Measurements from ENCODE around the gene PLRG1. TPM values are rescaled to one million over a fixed set of nuclear protein-coding genes. Genes with fewer than 3 reads are reported as not detected.

Gene PLRG1
- total and polyA plus RNA-seq, 4 donors, result 27.2 to 51.5 (median 29.9) TPM

DNA sequence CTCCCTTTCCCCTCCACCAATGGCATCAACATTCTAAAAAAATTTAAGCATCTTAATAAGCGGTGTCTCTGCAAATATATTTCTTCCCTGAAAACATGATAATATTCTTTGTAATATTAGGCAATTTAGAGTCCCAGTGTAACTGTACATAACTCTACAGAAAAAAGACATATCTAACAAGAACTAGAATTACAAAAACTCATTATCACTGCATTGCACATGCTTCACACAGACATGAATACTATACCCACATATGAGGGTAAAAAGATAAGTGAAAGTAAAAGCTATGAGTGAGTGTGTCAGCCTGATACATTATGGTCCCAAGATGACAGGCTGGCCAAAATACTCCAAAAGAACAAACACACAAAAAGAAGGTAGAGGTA lies 10.2 kb upstream of the PLRG1 start:
- Histone ChIP-seq H3K4me3 (ENCODE audit: low read depth in 1 of 3, low read length in 3 of 3) (peak overlapping the region in 1 of 3 donors; percentile 52), H3K27me3 (ENCODE audit: control insufficient read depth in 4 of 4, insufficient read depth in 4 of 4, low read length in 3 of 4) (no peaks in the 10 kb centered on the region), H3K9ac (ENCODE audit: low read depth in 1 of 2, low read length in 2 of 2) (peak overlapping the region in 1 of 2 donors; percentile 16), H3K36me3 (ENCODE audit: control insufficient read depth in 4 of 4, insufficient read depth in 3 of 4, low read depth in 1 of 4, low read length in 3 of 4) (peaks cover 0 to 9% (median 5%) of the 10 kb centered on the region in 4 donors), H3K27ac (ENCODE audit: low read depth in 1 of 2, low read length in 2 of 2) (peak overlapping the region; percentile 76 to 87), H3K9me3 (ENCODE audit: control insufficient read depth in 4 of 4, low read length in 3 of 4) (no peaks in the 10 kb centered on the region), H3K4me1 (ENCODE audit: control insufficient read depth in 4 of 4, insufficient read depth in 4 of 4, low read length in 3 of 4) (peaks cover 2 to 29% (median 11%) of the 10 kb centered on the region in 4 donors)
- DNase-seq (ENCODE audit: low spot score), result no peak
- no peak for TF ChIP-seq EGR1 (IDR thresholded peaks at IDR 0.05; ENCODE audit: low read depth in 2 of 2)
- TF ChIP-seq SP1 (IDR thresholded peaks at IDR 0.05), result peak; percentile 64
- TF ChIP-seq, protein P1, sequence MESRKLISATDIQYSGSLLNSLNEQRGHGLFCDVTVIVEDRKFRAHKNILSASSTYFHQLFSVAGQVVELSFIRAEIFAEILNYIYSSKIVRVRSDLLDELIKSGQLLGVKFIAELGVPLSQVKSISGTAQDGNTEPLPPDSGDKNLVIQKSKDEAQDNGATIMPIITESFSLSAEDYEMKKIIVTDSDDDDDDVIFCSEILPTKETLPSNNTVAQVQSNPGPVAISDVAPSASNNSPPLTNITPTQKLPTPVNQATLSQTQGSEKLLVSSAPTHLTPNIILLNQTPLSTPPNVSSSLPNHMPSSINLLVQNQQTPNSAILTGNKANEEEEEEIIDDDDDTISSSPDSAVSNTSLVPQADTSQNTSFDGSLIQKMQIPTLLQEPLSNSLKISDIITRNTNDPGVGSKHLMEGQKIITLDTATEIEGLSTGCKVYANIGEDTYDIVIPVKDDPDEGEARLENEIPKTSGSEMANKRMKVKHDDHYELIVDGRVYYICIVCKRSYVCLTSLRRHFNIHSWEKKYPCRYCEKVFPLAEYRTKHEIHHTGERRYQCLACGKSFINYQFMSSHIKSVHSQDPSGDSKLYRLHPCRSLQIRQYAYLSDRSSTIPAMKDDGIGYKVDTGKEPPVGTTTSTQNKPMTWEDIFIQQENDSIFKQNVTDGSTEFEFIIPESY (IDR thresholded peaks at IDR 0.05), result peak; percentile 27
- TF ChIP-seq JUND (IDR thresholded peaks at IDR 0.05), result peak in 1 of 2 donors; percentile 6
- 38% methylated on average over 1 of the region's 1 CpG for WGBS

DNA sequence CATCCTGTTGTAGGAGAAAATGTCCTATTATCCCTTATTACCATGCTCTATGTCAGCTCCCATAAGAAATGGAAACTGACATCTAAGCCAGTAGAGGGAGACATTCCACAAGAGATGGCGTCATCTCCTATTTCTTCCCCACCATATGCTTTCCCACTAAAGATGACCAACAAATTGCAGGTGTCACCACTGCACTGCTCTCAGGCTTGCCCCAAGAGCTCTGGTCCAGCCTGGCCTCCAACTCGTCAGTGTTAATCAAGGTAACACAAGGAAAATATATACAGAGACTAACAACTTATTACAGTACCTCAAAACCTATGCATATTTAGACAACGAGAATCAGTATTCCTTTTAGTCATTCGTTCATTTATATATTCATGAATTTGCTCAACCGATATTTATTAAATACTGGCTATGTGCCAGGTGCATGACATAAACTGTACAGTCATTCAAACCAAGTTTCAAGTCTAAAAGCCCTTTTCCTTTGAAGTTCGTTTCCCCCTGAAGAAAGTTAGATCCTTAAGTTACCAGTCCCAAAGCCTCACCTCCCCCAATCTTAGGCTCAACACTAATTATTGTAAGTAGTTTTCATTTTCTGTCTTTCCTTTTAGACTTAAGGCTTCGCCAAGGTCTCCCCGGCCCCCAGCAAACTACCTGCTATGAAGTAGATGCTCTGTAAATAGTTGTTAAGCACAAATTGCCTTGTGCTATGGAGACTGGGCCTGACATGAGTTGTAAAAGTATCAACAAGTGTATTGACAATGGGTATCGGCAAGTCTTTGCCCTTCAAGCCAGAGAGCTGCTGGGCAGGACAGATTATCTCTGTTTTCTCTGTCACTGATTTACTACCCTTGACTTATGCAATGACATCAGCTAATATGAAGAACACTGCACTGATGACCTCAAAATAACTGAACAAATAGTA lies 9.6 kb upstream of the PLRG1 start:
- Histone ChIP-seq H3K27ac (ENCODE audit: low read depth in 1 of 2, low read length in 2 of 2) (peak overlapping the region; percentile 76 to 87), H3K9ac (ENCODE audit: low read depth in 1 of 2, low read length in 2 of 2) (peak overlapping the region; percentile 42 to 83), H3K4me1 (ENCODE audit: control insufficient read depth in 4 of 4, insufficient read depth in 4 of 4, low read length in 3 of 4) (peaks cover 2 to 27% (median 11%) of the 10 kb centered on the region in 4 donors), H3K36me3 (ENCODE audit: control insufficient read depth in 4 of 4, insufficient read depth in 3 of 4, low read depth in 1 of 4, low read length in 3 of 4) (peaks cover 0 to 3% (median 0%) of the 10 kb centered on the region in 4 donors), H3K9me3 (ENCODE audit: control insufficient read depth in 4 of 4, low read length in 3 of 4) (no peaks in the 10 kb centered on the region), H3K4me3 (ENCODE audit: low read depth in 1 of 3, low read length in 3 of 3) (peak overlapping the region; percentile 28 to 66 (median 52)), H3K27me3 (ENCODE audit: control insufficient read depth in 4 of 4, insufficient read depth in 4 of 4, low read length in 3 of 4) (no peaks in the 10 kb centered on the region)
- TF ChIP-seq YY1 (IDR thresholded peaks at IDR 0.05) (peak; percentile 21), HNF4G (IDR thresholded peaks at IDR 0.05) (peak; percentile 29), EGR1 (IDR thresholded peaks at IDR 0.05; ENCODE audit: low read depth in 2 of 2) (no peak), TAF1 (conservative IDR thresholded peaks at IDR 0.05) (peak; percentile 70), SP1 (IDR thresholded peaks at IDR 0.05) (peak; percentile 90), NR2F2 (IDR thresholded peaks at IDR 0.05) (no peak), GABPA (IDR thresholded peaks at IDR 0.05 in 1 of 2, conservative IDR thresholded peaks at IDR 0.05 in 1 of 2) (no peak), JUND (IDR thresholded peaks at IDR 0.05) (peak; percentile 78 to 81), RXRA (IDR thresholded peaks at IDR 0.05) (peak; percentile 82 to 85), FOXA1 (IDR thresholded peaks at IDR 0.05) (peak; percentile 78), RAD21 (IDR thresholded peaks at IDR 0.05) (peak; percentile 93 to 94), HNF4A (conservative IDR thresholded peaks at IDR 0.05) (peak; percentile 73 to 83), FOXA2 (IDR thresholded peaks at IDR 0.05) (peak; percentile 82)
- TF ChIP-seq, protein P2, sequence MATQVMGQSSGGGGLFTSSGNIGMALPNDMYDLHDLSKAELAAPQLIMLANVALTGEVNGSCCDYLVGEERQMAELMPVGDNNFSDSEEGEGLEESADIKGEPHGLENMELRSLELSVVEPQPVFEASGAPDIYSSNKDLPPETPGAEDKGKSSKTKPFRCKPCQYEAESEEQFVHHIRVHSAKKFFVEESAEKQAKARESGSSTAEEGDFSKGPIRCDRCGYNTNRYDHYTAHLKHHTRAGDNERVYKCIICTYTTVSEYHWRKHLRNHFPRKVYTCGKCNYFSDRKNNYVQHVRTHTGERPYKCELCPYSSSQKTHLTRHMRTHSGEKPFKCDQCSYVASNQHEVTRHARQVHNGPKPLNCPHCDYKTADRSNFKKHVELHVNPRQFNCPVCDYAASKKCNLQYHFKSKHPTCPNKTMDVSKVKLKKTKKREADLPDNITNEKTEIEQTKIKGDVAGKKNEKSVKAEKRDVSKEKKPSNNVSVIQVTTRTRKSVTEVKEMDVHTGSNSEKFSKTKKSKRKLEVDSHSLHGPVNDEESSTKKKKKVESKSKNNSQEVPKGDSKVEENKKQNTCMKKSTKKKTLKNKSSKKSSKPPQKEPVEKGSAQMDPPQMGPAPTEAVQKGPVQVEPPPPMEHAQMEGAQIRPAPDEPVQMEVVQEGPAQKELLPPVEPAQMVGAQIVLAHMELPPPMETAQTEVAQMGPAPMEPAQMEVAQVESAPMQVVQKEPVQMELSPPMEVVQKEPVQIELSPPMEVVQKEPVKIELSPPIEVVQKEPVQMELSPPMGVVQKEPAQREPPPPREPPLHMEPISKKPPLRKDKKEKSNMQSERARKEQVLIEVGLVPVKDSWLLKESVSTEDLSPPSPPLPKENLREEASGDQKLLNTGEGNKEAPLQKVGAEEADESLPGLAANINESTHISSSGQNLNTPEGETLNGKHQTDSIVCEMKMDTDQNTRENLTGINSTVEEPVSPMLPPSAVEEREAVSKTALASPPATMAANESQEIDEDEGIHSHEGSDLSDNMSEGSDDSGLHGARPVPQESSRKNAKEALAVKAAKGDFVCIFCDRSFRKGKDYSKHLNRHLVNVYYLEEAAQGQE (IDR thresholded peaks at IDR 0.05), result no peak
- TF ChIP-seq, protein P1 (IDR thresholded peaks at IDR 0.05), result no peak
- TF ChIP-seq, protein P3, sequence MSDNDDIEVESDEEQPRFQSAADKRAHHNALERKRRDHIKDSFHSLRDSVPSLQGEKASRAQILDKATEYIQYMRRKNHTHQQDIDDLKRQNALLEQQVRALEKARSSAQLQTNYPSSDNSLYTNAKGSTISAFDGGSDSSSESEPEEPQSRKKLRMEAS (IDR thresholded peaks at IDR 0.05), result peak; percentile 20
- TF ChIP-seq, protein P4, sequence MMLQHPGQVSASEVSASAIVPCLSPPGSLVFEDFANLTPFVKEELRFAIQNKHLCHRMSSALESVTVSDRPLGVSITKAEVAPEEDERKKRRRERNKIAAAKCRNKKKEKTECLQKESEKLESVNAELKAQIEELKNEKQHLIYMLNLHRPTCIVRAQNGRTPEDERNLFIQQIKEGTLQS (IDR thresholded peaks at IDR 0.05), result peak; percentile 81
- TF ChIP-seq, protein P5, sequence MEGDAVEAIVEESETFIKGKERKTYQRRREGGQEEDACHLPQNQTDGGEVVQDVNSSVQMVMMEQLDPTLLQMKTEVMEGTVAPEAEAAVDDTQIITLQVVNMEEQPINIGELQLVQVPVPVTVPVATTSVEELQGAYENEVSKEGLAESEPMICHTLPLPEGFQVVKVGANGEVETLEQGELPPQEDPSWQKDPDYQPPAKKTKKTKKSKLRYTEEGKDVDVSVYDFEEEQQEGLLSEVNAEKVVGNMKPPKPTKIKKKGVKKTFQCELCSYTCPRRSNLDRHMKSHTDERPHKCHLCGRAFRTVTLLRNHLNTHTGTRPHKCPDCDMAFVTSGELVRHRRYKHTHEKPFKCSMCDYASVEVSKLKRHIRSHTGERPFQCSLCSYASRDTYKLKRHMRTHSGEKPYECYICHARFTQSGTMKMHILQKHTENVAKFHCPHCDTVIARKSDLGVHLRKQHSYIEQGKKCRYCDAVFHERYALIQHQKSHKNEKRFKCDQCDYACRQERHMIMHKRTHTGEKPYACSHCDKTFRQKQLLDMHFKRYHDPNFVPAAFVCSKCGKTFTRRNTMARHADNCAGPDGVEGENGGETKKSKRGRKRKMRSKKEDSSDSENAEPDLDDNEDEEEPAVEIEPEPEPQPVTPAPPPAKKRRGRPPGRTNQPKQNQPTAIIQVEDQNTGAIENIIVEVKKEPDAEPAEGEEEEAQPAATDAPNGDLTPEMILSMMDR (IDR thresholded peaks at IDR 0.05; ENCODE audit: low read depth, low read length, missing input control), result peak; percentile 66
- 25% methylated on average over 9 of the region's 9 CpGs for WGBS
- no peak for DNase-seq (ENCODE audit: low spot score)

Measured in liver (tissue), 9 donors.